CD4-positive, CD25-positive, alpha-beta regulatory T cell (primary cell): ENCODE results near the gene CEP104. TPM values are rescaled to one million over a fixed set of nuclear protein-coding genes. Genes with fewer than 3 reads are reported as not detected.

Experiments used
- ATAC-seq, 2 donors: fragments of 150-1000 bp; cut with Tn5 transposase; one replicate each; pipeline ENCODE4 v1.10.0; 2021; ENCODE audit warnings: low read depth in 2 of 2, moderate number of reproducible peaks in 2 of 2, moderate library complexity in 1 of 2
- DNase-seq, 3 donors: peaks; one replicate each; pipeline versions ENCODE4 v3.0.0 to v3.0.0-alpha.2; 2012 to 2022; ENCODE audit warnings: mixed read lengths in 1 of 3
- H3K27ac ChIP-seq: one replicate; pipeline ENCODE4 v1.7.0; 2013; ENCODE audit warnings: mild to moderate bottlenecking, low read length; ENCODE audit not compliant: insufficient read depth, poor library complexity, severe bottlenecking
- H3K27me3 ChIP-seq: one replicate; pipeline ENCODE4 v1.7.0; 2013; ENCODE audit warnings: low read length; ENCODE audit not compliant: control insufficient read depth, insufficient read depth
- H3K36me3 ChIP-seq: one replicate; pipeline ENCODE4 v1.7.0; 2013; ENCODE audit warnings: mild to moderate bottlenecking, low read length, moderate library complexity; ENCODE audit not compliant: control insufficient read depth, insufficient read depth
- H3K4me1 ChIP-seq: 2 replicates; pipeline ENCODE4 v1.7.0; 2013; ENCODE audit warnings: mild to moderate bottlenecking, low read length; ENCODE audit not compliant: insufficient read depth, control insufficient read depth, poor library complexity, severe bottlenecking
- H3K4me3 ChIP-seq: one replicate; pipeline ENCODE4 v1.7.0; 2013; ENCODE audit warnings: low read depth, mild to moderate bottlenecking, low read length, moderate library complexity
- H3K9me3 ChIP-seq, 2 experiments: 1 replicate in 1 of 2; 2 replicates in 1 of 2; pipeline ENCODE4 v1.7.0; 2013; ENCODE audit warnings: low read length in 2 of 2, mild to moderate bottlenecking in 1 of 2, moderate library complexity in 1 of 2; ENCODE audit not compliant: control insufficient read depth in 2 of 2
- H3K27ac Mint-ChIP-seq, 3 donors: one replicate each; pipeline ENCODE4 v1.8.0; 2020 to 2022; ENCODE audit warnings: mild to moderate bottlenecking in 3 of 3, mixed read lengths in 3 of 3, moderate library complexity in 2 of 3
- H3K27me3 Mint-ChIP-seq: one replicate; pipeline ENCODE4 v1.8.0; 2022; ENCODE audit warnings: mild to moderate bottlenecking, mixed read lengths
- H3K36me3 Mint-ChIP-seq: one replicate; pipeline ENCODE4 v1.8.0; 2020; ENCODE audit warnings: mixed read lengths
- H3K4me1 Mint-ChIP-seq, 4 donors: one replicate each; pipeline ENCODE4 v1.8.0; 2020 to 2022; ENCODE audit warnings: mixed read lengths in 4 of 4, mild to moderate bottlenecking in 1 of 4
- H3K4me3 Mint-ChIP-seq, 4 donors: one replicate each; pipeline ENCODE4 v1.8.0; 2020 to 2022; ENCODE audit warnings: mild to moderate bottlenecking in 4 of 4, mixed read lengths in 4 of 4, moderate library complexity in 3 of 4
- H3K9me3 Mint-ChIP-seq, 7 donors: one replicate each; pipeline ENCODE4 v1.8.0; 2020 to 2022; ENCODE audit warnings: mixed read lengths in 7 of 7, mild to moderate bottlenecking in 3 of 7, moderate library complexity in 2 of 7
- polyA plus RNA-seq, 4 donors: library from polyadenylated mRNA; unstranded; fragments of 300-500 nt; fragmentation: Illumina TruSeq; gene quantifications; one replicate each; pipeline ENCODE4 v1.2.3, GENCODE V29; 2021
- total RNA-seq: library from RNA; stranded (reverse); gene quantifications from one replicate; pipeline ENCODE4 v1.2.3, GENCODE V29; 2022

The CEP104 gene
- total and polyA plus RNA-seq, 5 donors from 2014 or later: 13.5 to 42.3 (median 14.6) TPM

DNA sequence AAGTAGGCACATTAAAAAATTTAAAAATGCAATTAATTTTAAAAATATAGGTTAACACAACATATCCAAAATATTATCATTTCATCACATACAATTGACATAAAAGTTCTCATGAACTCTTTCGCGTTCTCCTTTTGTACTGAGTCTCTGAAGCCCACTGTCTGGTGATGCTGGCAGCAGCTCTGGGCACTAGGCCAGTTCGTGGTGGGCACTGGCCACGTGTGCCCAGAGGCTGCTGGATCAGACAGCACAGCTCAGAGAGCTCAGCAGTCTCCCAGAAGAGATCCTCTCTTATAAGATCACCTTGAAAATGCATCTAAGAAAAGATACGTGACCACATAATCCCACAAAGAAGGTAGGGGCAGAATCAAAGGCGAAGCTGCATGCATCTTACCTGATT is 9.9 kb downstream of the CEP104 start:
- peaks cover 57% of the 10 kb centered on the region for H3K36me3 ChIP-seq

GRCh38 chr1:3846541-3846940 is 10.5 kb downstream of the CEP104 start:
- H3K4me3 Mint-ChIP-seq: no peak overlapping the region
- ATAC-seq (no peak), DNase-seq (no peak)
- Histone ChIP-seq H3K4me1 (no peaks in the 10 kb centered on the region), H3K4me3 (no peak overlapping the region), H3K27ac (no peak overlapping the region), H3K27me3 (no peaks in the 10 kb centered on the region), H3K9me3 (no peaks in the 10 kb centered on the region), H3K36me3 (peaks cover 57% of the 10 kb centered on the region)
- H3K27me3 Mint-ChIP-seq: no peaks in the 10 kb centered on the region
- H3K4me1 Mint-ChIP-seq: no peaks in the 10 kb centered on the region
- no peaks in the 10 kb centered on the region for H3K9me3 Mint-ChIP-seq
- peaks cover 29% of the 10 kb centered on the region for H3K36me3 Mint-ChIP-seq
- no peak overlapping the region for H3K27ac Mint-ChIP-seq

More for the DNA sequence above, 9.9 kb downstream of the CEP104 start:
- Histone ChIP-seq H3K9me3 (no peaks in the 10 kb centered on the region), H3K27me3 (no peaks in the 10 kb centered on the region), H3K4me1 (no peaks in the 10 kb centered on the region), H3K27ac (no peak overlapping the region), H3K4me3 (no peak overlapping the region)
- Mint-ChIP-seq H3K9me3 (no peaks in the 10 kb centered on the region), H3K27ac (no peak overlapping the region), H3K4me3 (no peak overlapping the region), H3K27me3 (no peaks in the 10 kb centered on the region), H3K36me3 (peaks cover 29% of the 10 kb centered on the region), H3K4me1 (no peaks in the 10 kb centered on the region)
- no peak for DNase-seq
- ATAC-seq: no peak

- Histone ChIP-seq H3K27ac (no peak overlapping the region), H3K4me3 (no peak overlapping the region), H3K27me3 (no peaks in the 10 kb centered on the region), H3K36me3 (peaks cover 58% of the 10 kb centered on the region), H3K9me3 (no peaks in the 10 kb centered on the region), H3K4me1 (no peaks in the 10 kb centered on the region)
- Mint-ChIP-seq H3K4me1 (no peaks in the 10 kb centered on the region), H3K9me3 (peaks cover 0 to 5% (median 0%) of the 10 kb centered on the region in 7 donors), H3K36me3 (peaks cover 44% of the 10 kb centered on the region), H3K27ac (no peak overlapping the region), H3K4me3 (no peak overlapping the region), H3K27me3 (no peaks in the 10 kb centered on the region)
- DNase-seq (no peak), ATAC-seq (no peak)
These were observed 14.1 kb downstream of the CEP104 start for GRCh38 chr1:3842912-3843311.

- Histone ChIP-seq H3K9me3 (peaks cover 0 to 5% of the 10 kb centered on the region in 2 experiments), H3K4me3 (no peak overlapping the region), H3K27me3 (no peaks in the 10 kb centered on the region), H3K27ac (no peak overlapping the region), H3K36me3 (peaks cover 59% of the 10 kb centered on the region), H3K4me1 (no peaks in the 10 kb centered on the region)
- Mint-ChIP-seq H3K9me3 (peaks cover 0 to 5% (median 3%) of the 10 kb centered on the region in 7 donors), H3K4me1 (no peaks in the 10 kb centered on the region), H3K36me3 (peaks cover 55% of the 10 kb centered on the region), H3K27me3 (no peaks in the 10 kb centered on the region), H3K27ac (no peak overlapping the region), H3K4me3 (no peak overlapping the region)
- DNase-seq (no peak), ATAC-seq (no peak)
These were observed 15.5 kb downstream of the CEP104 start for GRCh38 chr1:3841491-3841890.

GRCh38 chr1:3838788-3839187 is 18.2 kb downstream of the CEP104 start:
- no peaks in the 10 kb centered on the region for H3K27me3 ChIP-seq
- peaks cover 60% of the 10 kb centered on the region for H3K36me3 ChIP-seq

GRCh38 chr1:3837685-3838084 is 19.3 kb downstream of the CEP104 start:
- H3K27me3 ChIP-seq: no peaks in the 10 kb centered on the region
- no peak overlapping the region for H3K4me3 ChIP-seq
- no peak for DNase-seq
- H3K36me3 Mint-ChIP-seq: peaks cover 60% of the 10 kb centered on the region
- peaks cover 67% of the 10 kb centered on the region for H3K36me3 ChIP-seq
- peaks cover 0 to 5% (median 3%) of the 10 kb centered on the region in 7 donors for H3K9me3 Mint-ChIP-seq
- H3K4me1 Mint-ChIP-seq: no peaks in the 10 kb centered on the region
- H3K27ac ChIP-seq: no peak overlapping the region
- H3K27ac Mint-ChIP-seq: peak overlapping the region in 1 of 3 donors; percentile 32
- ATAC-seq: no peak
- H3K4me1 ChIP-seq: no peaks in the 10 kb centered on the region
- H3K27me3 Mint-ChIP-seq: no peaks in the 10 kb centered on the region
- H3K9me3 ChIP-seq: peaks cover 0 to 5% of the 10 kb centered on the region in 2 experiments
- H3K4me3 Mint-ChIP-seq: no peak overlapping the region

More at GRCh38 chr1:3838788-3839187, 18.2 kb downstream of the CEP104 start:
- no peak overlapping the region for H3K4me3 ChIP-seq
- no peak overlapping the region for H3K4me3 Mint-ChIP-seq
- no peak overlapping the region for H3K27ac ChIP-seq
- no peaks in the 10 kb centered on the region for H3K4me1 Mint-ChIP-seq
- H3K9me3 Mint-ChIP-seq: peaks cover 0 to 5% (median 3%) of the 10 kb centered on the region in 7 donors
- no peak for DNase-seq
- no peaks in the 10 kb centered on the region for H3K27me3 Mint-ChIP-seq
- no peak for ATAC-seq
- H3K27ac Mint-ChIP-seq: no peak overlapping the region
- H3K4me1 ChIP-seq: no peaks in the 10 kb centered on the region
- peaks cover 61% of the 10 kb centered on the region for H3K36me3 Mint-ChIP-seq
- peaks cover 0 to 5% of the 10 kb centered on the region in 2 experiments for H3K9me3 ChIP-seq

DNA sequence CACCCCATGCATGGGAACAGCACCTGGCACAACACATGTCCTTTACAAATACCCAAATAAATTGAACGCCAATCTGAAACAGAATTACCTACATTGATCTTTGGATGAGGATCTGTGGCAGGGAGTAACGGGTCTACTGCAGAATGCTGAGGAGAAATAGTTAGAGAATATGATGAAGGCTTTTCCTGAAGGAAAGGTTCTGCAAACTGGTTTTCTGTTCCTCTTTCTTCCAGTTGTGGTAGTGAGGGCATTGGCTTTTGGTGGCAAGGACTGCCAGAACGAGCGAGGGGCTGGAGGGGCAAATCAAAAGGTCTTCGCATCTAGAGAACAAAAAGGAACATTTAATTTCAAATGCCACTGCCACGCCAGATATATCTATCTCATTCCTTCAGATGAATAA is 19.8 kb downstream of the CEP104 start:
- DNase-seq (no peak), ATAC-seq (no peak)
- no peaks in the 10 kb centered on the region for H3K27me3 Mint-ChIP-seq
- Histone ChIP-seq H3K27me3 (no peaks in the 10 kb centered on the region), H3K9me3 (peaks cover 0 to 5% of the 10 kb centered on the region in 2 experiments), H3K27ac (no peak overlapping the region), H3K4me3 (no peak overlapping the region), H3K4me1 (no peaks in the 10 kb centered on the region), H3K36me3 (peaks cover 69% of the 10 kb centered on the region)
- no peaks in the 10 kb centered on the region for H3K4me1 Mint-ChIP-seq
- H3K27ac Mint-ChIP-seq: no peak overlapping the region
- H3K9me3 Mint-ChIP-seq: peaks cover 0 to 5% (median 3%) of the 10 kb centered on the region in 7 donors
- H3K4me3 Mint-ChIP-seq: no peak overlapping the region
- H3K36me3 Mint-ChIP-seq: peaks cover 61% of the 10 kb centered on the region

- Histone ChIP-seq H3K9me3 (peaks cover 0 to 5% of the 10 kb centered on the region in 2 experiments), H3K4me1 (no peaks in the 10 kb centered on the region), H3K27ac (no peak overlapping the region), H3K36me3 (peaks cover 70% of the 10 kb centered on the region), H3K4me3 (no peak overlapping the region), H3K27me3 (no peaks in the 10 kb centered on the region)
- Mint-ChIP-seq H3K9me3 (peaks cover 0 to 5% (median 3%) of the 10 kb centered on the region in 7 donors), H3K36me3 (peaks cover 63% of the 10 kb centered on the region), H3K27ac (peak overlapping the region in 1 of 3 donors; percentile 86), H3K4me1 (no peaks in the 10 kb centered on the region), H3K4me3 (no peak overlapping the region), H3K27me3 (no peaks in the 10 kb centered on the region)
- ATAC-seq (no peak), DNase-seq (no peak)
These were observed 20.6 kb downstream of the CEP104 start for GRCh38 chr1:3836421-3836820.
